ENCODE results near the gene SEL1L2.

Gene SEL1L2

GRCh38 chr20:13858871-13859270, 131.5 kb downstream of the SEL1L2 start:
- DNase-seq (ENCODE audit: low read depth): no peak
- no peak overlapping the region for H3K4me3 ChIP-seq (ENCODE audit: low read length)
- TF ChIP-seq, protein P1, sequence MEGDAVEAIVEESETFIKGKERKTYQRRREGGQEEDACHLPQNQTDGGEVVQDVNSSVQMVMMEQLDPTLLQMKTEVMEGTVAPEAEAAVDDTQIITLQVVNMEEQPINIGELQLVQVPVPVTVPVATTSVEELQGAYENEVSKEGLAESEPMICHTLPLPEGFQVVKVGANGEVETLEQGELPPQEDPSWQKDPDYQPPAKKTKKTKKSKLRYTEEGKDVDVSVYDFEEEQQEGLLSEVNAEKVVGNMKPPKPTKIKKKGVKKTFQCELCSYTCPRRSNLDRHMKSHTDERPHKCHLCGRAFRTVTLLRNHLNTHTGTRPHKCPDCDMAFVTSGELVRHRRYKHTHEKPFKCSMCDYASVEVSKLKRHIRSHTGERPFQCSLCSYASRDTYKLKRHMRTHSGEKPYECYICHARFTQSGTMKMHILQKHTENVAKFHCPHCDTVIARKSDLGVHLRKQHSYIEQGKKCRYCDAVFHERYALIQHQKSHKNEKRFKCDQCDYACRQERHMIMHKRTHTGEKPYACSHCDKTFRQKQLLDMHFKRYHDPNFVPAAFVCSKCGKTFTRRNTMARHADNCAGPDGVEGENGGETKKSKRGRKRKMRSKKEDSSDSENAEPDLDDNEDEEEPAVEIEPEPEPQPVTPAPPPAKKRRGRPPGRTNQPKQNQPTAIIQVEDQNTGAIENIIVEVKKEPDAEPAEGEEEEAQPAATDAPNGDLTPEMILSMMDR (IDR thresholded peaks at IDR 0.05; ENCODE audit: insufficient read depth, low read depth, low read length, missing control alignments): no peak

GRCh38 chr20:13858439-13858838, 132.0 kb downstream of the SEL1L2 start:
- TF ChIP-seq, protein P1 (IDR thresholded peaks at IDR 0.05; ENCODE audit: insufficient read depth, low read depth, low read length, missing control alignments): no peak
- peak; percentile 40 for DNase-seq (ENCODE audit: low read depth)
- H3K4me3 ChIP-seq (ENCODE audit: low read length): no peak overlapping the region

GRCh38 chr20:13857961-13858360, 132.5 kb downstream of the SEL1L2 start:
- no peak overlapping the region for H3K4me3 ChIP-seq (ENCODE audit: low read length)
- DNase-seq (ENCODE audit: low read depth): no peak
- TF ChIP-seq, protein P1 (IDR thresholded peaks at IDR 0.05; ENCODE audit: insufficient read depth, low read depth, low read length, missing control alignments): no peak

GRCh38 chr20:13857304-13857703, 133.1 kb downstream of the SEL1L2 start:
- H3K4me3 ChIP-seq (ENCODE audit: low read length): no peak overlapping the region
- TF ChIP-seq, protein P1 (IDR thresholded peaks at IDR 0.05; ENCODE audit: insufficient read depth, low read depth, low read length, missing control alignments): no peak
- no peak for DNase-seq (ENCODE audit: low read depth)

- DNase-seq (ENCODE audit: low read depth): peak; percentile 58
- H3K4me3 ChIP-seq (ENCODE audit: low read length): no peak overlapping the region
- TF ChIP-seq, protein P1 (IDR thresholded peaks at IDR 0.05; ENCODE audit: insufficient read depth, low read depth, low read length, missing control alignments): no peak
These were observed 134.1 kb downstream of the SEL1L2 start for GRCh38 chr20:13856354-13856753.

GRCh38 chr20:13855613-13856012, 134.8 kb downstream of the SEL1L2 start:
- no peak overlapping the region for H3K4me3 ChIP-seq (ENCODE audit: low read length)
- TF ChIP-seq, protein P1 (IDR thresholded peaks at IDR 0.05; ENCODE audit: insufficient read depth, low read depth, low read length, missing control alignments): no peak
- DNase-seq (ENCODE audit: low read depth): no peak

DNA sequence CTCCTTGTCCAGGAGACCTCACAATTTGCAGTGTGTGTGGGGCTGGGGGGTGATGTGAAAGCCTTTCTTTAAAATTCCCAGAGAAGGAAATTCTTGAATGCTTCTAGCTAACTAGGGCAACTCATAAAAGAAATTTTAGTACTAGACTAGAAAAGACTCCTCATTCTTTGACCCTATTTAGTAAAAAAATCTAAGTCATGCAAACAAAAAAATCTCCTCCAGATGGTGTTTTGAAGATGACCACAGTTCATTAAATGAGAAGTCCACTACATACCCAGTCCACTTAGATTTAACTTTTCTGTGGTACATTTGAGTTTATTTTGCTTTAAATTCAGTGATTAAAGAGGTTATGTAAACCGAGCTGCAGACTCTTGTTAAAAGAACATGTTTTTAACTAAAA, 138.1 kb downstream of the SEL1L2 start:
- no peak overlapping the region for H3K4me3 ChIP-seq (ENCODE audit: low read length)
- TF ChIP-seq, protein P1 (IDR thresholded peaks at IDR 0.05; ENCODE audit: insufficient read depth, low read depth, low read length, missing control alignments): no peak
- DNase-seq (ENCODE audit: low read depth): no peak
